GM12865 (cell line): ENCODE measurements around the gene ME1.

Source experiments
- DNase-seq: peaks from one replicate; pipeline ENCODE4 v3.0.0; 2010; ENCODE audit warnings: low read depth
- H3K4me3 ChIP-seq: 2 replicates; pipeline ENCODE4 v1.5.1; 2011; ENCODE audit warnings: mild to moderate bottlenecking, low read depth, low read length, control low read depth
- TF ChIP-seq, protein P1 (sequence below): IDR thresholded peaks from 2 replicates; pipeline ENCODE4 v1.5.1; 2011; ENCODE audit warnings: low read length, control low read depth, low read depth, inconsistent platforms; ENCODE audit not compliant: insufficient read depth; ENCODE audit errors: missing control alignments

The ME1 gene

GRCh38 chr6:83433177-83433576, 2.3 kb upstream of the ME1 start:
- no peak for DNase-seq
- TF ChIP-seq, protein P1, sequence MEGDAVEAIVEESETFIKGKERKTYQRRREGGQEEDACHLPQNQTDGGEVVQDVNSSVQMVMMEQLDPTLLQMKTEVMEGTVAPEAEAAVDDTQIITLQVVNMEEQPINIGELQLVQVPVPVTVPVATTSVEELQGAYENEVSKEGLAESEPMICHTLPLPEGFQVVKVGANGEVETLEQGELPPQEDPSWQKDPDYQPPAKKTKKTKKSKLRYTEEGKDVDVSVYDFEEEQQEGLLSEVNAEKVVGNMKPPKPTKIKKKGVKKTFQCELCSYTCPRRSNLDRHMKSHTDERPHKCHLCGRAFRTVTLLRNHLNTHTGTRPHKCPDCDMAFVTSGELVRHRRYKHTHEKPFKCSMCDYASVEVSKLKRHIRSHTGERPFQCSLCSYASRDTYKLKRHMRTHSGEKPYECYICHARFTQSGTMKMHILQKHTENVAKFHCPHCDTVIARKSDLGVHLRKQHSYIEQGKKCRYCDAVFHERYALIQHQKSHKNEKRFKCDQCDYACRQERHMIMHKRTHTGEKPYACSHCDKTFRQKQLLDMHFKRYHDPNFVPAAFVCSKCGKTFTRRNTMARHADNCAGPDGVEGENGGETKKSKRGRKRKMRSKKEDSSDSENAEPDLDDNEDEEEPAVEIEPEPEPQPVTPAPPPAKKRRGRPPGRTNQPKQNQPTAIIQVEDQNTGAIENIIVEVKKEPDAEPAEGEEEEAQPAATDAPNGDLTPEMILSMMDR, result no peak

GRCh38 chr6:83432636-83433035, 1.8 kb upstream of the ME1 start:
- TF ChIP-seq, protein P1, result no peak
- no peak for DNase-seq
- no peak overlapping the region for H3K4me3 ChIP-seq

More at GRCh38 chr6:83433177-83433576, 2.3 kb upstream of the ME1 start:
- no peak overlapping the region for H3K4me3 ChIP-seq

DNA sequence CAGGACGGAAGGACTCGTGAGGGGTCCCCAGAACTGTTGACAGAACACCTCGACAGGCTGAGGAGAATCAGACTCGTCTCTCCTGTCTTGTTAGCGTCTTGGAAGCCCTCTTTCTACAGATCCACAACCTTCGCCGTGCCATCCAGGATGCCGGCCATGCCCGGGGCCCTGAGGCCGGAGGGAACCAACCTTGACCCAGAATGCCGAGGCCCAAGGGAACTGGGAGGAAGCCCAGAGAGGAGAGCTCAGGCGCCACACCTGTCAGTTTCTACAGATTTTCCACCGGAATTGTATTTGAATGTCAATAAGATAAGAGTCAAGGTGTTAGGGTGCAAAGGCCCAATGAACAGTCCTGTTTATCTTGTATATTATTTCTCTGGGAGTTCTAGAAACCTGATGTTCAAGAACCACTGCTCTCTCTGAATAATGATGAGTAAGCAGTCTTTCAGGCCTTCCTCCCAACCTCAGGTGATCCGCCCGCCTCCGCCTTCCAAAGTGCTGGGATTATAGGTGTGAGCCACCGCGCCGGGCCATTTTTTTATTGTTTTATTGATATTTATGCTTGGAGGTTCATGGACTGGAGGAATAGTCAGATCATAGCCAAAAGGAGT, 799 bp upstream of the ME1 start:
- TF ChIP-seq, protein P1, result no peak
- DNase-seq, result peak; percentile 3
- H3K4me3 ChIP-seq, result peak overlapping the region; percentile 57

GRCh38 chr6:83429857-83430610, 817 bp downstream of the ME1 start:
- peak overlapping the region; percentile 57 for H3K4me3 ChIP-seq
- TF ChIP-seq, protein P1, result no peak
- DNase-seq, result peak; percentile 22

DNA sequence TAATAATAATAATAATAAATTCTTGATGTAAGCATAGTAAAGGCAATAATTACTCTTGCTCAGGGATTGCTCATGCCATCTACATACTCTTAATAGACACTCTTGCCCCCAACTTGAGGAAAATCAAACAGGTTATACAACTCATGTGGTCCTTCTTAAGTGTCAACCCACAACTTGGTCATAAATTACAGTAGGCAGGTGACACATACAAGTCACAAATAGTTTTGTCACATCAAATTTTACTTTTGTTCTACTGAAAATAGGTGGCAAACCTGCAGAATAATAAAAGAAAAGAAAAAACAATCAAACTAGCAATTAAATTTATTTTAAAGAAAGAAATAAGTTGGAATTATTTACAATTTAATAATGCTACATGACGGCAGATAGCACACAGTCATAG, 1.6 kb downstream of the ME1 start:
- no peak overlapping the region for H3K4me3 ChIP-seq
- DNase-seq, result no peak
- TF ChIP-seq, protein P1, result no peak

GRCh38 chr6:83424392-83425018, 6.3 kb downstream of the ME1 start:
- TF ChIP-seq, protein P1, result no peak
- H3K4me3 ChIP-seq, result no peak overlapping the region
- no peak for DNase-seq
